HCT116 (cell line): ENCODE data around the gene PGLYRP3.

Experiments
- CEBPB ChIP-seq: IDR thresholded peaks from 2 replicates; pipeline ENCODE4 v1.6.1; 2012; ENCODE audit warnings: low read depth
- EZH2 ChIP-seq: fragments of 200-600 bp; sonication (generic); IDR thresholded peaks from 2 replicates; pipeline ENCODE4 v1.6.1; 2017; ENCODE audit warnings: antibody characterized with exemption, mixed run types
- JUND ChIP-seq: IDR thresholded peaks from 2 replicates; pipeline ENCODE4 v1.6.1; 2012
- POLR2A ChIP-seq: IDR thresholded peaks from 2 replicates; pipeline ENCODE4 v1.7.0; 2011; ENCODE audit warnings: borderline replicate concordance; ENCODE audit not compliant: insufficient read depth, insufficient read length; ENCODE audit errors: extremely low read depth
- POLR2AphosphoS5 ChIP-seq: IDR thresholded peaks from 2 replicates; pipeline ENCODE4 v1.6.1; 2011; ENCODE audit warnings: mild to moderate bottlenecking, low read depth, low read length, moderate library complexity
- RAD21 ChIP-seq: IDR thresholded peaks from 2 replicates; pipeline ENCODE4 v1.6.1; 2012; ENCODE audit warnings: low read depth, mild to moderate bottlenecking
- SP1 ChIP-seq: IDR thresholded peaks from 2 replicates; pipeline ENCODE4 v1.6.1; 2012; ENCODE audit warnings: low read depth
- ZFX ChIP-seq: fragments of 450-650 bp; IDR thresholded peaks from 2 replicates; pipeline ENCODE4 v1.6.1; 2017
- TF ChIP-seq, protein P1 (sequence below): IDR thresholded peaks from 2 replicates; pipeline ENCODE4 v1.6.1; 2012; ENCODE audit warnings: low read depth
- TF ChIP-seq, protein P2 (sequence below), 3 experiments: fragments of 200-600 bp in 1 of 3; sonication (generic) in 1 of 3; IDR thresholded peaks in 2 of 3; conservative IDR thresholded peaks in 1 of 3; 2 replicates each; pipeline ENCODE4 v1.5.1; 2012 to 2017; ENCODE audit warnings: low read depth in 2 of 3, low read length in 2 of 3, antibody characterized with exemption in 1 of 3, borderline replicate concordance in 1 of 3, control low read depth in 1 of 3, mild to moderate bottlenecking in 1 of 3, mixed read lengths in 1 of 3, mixed run types in 1 of 3, moderate library complexity in 1 of 3; ENCODE audit not compliant: insufficient read depth in 1 of 3
- TF ChIP-seq, protein P3 (sequence below): IDR thresholded peaks from 2 replicates; pipeline ENCODE4 v1.6.1; 2012

DNA sequence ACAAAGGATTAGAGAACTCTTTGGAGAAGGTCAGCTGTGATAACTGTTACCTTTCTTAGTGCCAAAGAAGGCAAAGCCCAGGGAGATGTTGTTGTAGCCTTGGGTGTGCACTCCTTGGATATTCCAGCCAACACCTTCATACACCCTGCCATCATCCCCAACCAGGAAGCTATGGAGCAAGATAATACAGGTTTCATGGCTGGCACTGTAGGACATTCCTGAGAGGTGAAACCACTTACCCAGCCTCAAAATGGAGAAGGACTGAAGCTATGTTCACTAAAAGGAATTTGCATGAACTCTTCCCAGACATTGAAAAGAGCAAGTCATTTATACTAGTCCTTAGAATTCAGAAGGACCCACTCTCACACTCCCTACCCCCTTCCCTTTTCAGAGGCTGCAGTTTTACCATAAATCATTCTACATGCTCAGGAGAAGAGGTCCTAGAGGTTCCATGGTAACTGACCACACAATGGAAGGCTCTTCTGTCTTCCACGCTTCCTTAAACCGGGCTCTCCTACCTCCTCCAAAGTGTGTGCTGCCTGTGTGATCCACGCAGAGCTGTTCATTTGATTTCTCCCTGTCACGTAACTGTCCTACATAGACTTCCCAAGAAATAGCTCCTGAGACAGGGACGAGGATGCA, 30.4 kb upstream of the PGLYRP3 start:
- TF ChIP-seq, protein P1, sequence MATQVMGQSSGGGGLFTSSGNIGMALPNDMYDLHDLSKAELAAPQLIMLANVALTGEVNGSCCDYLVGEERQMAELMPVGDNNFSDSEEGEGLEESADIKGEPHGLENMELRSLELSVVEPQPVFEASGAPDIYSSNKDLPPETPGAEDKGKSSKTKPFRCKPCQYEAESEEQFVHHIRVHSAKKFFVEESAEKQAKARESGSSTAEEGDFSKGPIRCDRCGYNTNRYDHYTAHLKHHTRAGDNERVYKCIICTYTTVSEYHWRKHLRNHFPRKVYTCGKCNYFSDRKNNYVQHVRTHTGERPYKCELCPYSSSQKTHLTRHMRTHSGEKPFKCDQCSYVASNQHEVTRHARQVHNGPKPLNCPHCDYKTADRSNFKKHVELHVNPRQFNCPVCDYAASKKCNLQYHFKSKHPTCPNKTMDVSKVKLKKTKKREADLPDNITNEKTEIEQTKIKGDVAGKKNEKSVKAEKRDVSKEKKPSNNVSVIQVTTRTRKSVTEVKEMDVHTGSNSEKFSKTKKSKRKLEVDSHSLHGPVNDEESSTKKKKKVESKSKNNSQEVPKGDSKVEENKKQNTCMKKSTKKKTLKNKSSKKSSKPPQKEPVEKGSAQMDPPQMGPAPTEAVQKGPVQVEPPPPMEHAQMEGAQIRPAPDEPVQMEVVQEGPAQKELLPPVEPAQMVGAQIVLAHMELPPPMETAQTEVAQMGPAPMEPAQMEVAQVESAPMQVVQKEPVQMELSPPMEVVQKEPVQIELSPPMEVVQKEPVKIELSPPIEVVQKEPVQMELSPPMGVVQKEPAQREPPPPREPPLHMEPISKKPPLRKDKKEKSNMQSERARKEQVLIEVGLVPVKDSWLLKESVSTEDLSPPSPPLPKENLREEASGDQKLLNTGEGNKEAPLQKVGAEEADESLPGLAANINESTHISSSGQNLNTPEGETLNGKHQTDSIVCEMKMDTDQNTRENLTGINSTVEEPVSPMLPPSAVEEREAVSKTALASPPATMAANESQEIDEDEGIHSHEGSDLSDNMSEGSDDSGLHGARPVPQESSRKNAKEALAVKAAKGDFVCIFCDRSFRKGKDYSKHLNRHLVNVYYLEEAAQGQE, result no peak
- TF ChIP-seq EZH2 (no peak), JUND (no peak), RAD21 (no peak), POLR2AphosphoS5 (no peak), POLR2A (no peak), ZFX (no peak), SP1 (no peak), CEBPB (no peak)
- TF ChIP-seq, protein P2, sequence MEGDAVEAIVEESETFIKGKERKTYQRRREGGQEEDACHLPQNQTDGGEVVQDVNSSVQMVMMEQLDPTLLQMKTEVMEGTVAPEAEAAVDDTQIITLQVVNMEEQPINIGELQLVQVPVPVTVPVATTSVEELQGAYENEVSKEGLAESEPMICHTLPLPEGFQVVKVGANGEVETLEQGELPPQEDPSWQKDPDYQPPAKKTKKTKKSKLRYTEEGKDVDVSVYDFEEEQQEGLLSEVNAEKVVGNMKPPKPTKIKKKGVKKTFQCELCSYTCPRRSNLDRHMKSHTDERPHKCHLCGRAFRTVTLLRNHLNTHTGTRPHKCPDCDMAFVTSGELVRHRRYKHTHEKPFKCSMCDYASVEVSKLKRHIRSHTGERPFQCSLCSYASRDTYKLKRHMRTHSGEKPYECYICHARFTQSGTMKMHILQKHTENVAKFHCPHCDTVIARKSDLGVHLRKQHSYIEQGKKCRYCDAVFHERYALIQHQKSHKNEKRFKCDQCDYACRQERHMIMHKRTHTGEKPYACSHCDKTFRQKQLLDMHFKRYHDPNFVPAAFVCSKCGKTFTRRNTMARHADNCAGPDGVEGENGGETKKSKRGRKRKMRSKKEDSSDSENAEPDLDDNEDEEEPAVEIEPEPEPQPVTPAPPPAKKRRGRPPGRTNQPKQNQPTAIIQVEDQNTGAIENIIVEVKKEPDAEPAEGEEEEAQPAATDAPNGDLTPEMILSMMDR (IDR thresholded peaks at IDR 0.05 in 2 of 3, conservative IDR thresholded peaks at IDR 0.05 in 1 of 3; ENCODE audit: borderline replicate concordance in 1 of 3, insufficient read depth in 1 of 3, low read depth in 2 of 3, low read length in 2 of 3), result no peak
- TF ChIP-seq, protein P3, sequence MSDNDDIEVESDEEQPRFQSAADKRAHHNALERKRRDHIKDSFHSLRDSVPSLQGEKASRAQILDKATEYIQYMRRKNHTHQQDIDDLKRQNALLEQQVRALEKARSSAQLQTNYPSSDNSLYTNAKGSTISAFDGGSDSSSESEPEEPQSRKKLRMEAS, result no peak
